SK-N-SH treated with all-trans-retinoic acid at 6 μM for 48 hours (cell line): ENCODE results near the gene SLC5A8.

ENCODE experiments used
- ATAC-seq: fragments of 200-7000 bp; cut with Tn5 transposase; 3 replicates; pipeline ENCODE4 v1.9.1; 2020; ENCODE audit warnings: mild to moderate bottlenecking, moderate library complexity
- ARNTL ChIP-seq: fragments of 450-650 bp; formaldehyde crosslinking; IDR thresholded peaks from 2 replicates; pipeline ENCODE4 v1.5.0; 2020; ENCODE audit warnings: low read depth, mild to moderate bottlenecking, moderate library complexity, borderline replicate concordance
- BACH2 ChIP-seq: fragments of 250-450 bp; sonication (Bioruptor Pico); IDR thresholded peaks from 2 replicates; pipeline ENCODE4 v1.9.0; 2021; ENCODE audit warnings: mild to moderate bottlenecking, borderline replicate concordance
- CSDC2 ChIP-seq: fragments of 250-450 bp; sonication (Bioruptor Pico); IDR thresholded peaks from 2 replicates; pipeline ENCODE4 v1.5.0; 2020; ENCODE audit warnings: mild to moderate bottlenecking, moderate library complexity
- ESRRG ChIP-seq: fragments of 250-450 bp; sonication (Bioruptor Pico); IDR thresholded peaks from 2 replicates; pipeline ENCODE4 v1.6.1; 2021; ENCODE audit warnings: mild to moderate bottlenecking
- GLIS3 ChIP-seq: fragments of 250-450 bp; sonication (Bioruptor Pico); IDR thresholded peaks from 2 replicates; pipeline ENCODE4 v1.5.0; 2020; ENCODE audit warnings: mild to moderate bottlenecking, moderate library complexity
- ISL1 ChIP-seq: fragments of 250-450 bp; sonication (Bioruptor Pico); IDR thresholded peaks from 2 replicates; pipeline ENCODE4 v2.1.2; 2022; ENCODE audit warnings: mild to moderate bottlenecking, moderate library complexity
- OSR1 ChIP-seq: fragments of 250-450 bp; sonication (Bioruptor Pico); IDR thresholded peaks from 2 replicates; pipeline ENCODE4 v1.8.0; 2022; ENCODE audit warnings: moderate library complexity, mild to moderate bottlenecking, inconsistent platforms
- PPARA ChIP-seq: fragments of 250-450 bp; sonication (Bioruptor Pico); IDR thresholded peaks from 2 replicates; pipeline ENCODE4 v1.5.0; 2020; ENCODE audit warnings: mild to moderate bottlenecking, borderline replicate concordance
- RARB ChIP-seq: fragments of 250-450 bp; sonication (Bioruptor Pico); IDR thresholded peaks from 2 replicates; pipeline ENCODE4 v1.8.0; 2021; ENCODE audit warnings: mild to moderate bottlenecking, moderate library complexity
- SNAI2 ChIP-seq: fragments of 250-450 bp; sonication (Bioruptor Pico); IDR thresholded peaks from 2 replicates; pipeline ENCODE4 v1.5.0; 2020; ENCODE audit warnings: mild to moderate bottlenecking, moderate library complexity
- TCF4 ChIP-seq: fragments of 250-450 bp; sonication (Bioruptor Pico); IDR thresholded peaks from 2 replicates; pipeline ENCODE4 v1.8.0; 2021; ENCODE audit warnings: mild to moderate bottlenecking, moderate library complexity, borderline replicate concordance
- TOX ChIP-seq: fragments of 250-450 bp; sonication (Bioruptor Pico); IDR thresholded peaks from 2 replicates; pipeline ENCODE4 v1.8.0; 2021; ENCODE audit warnings: mild to moderate bottlenecking, moderate library complexity, borderline replicate concordance
- ZC3H10 ChIP-seq: fragments of 250-450 bp; sonication (Bioruptor Pico); IDR thresholded peaks from 2 replicates; pipeline ENCODE4 v1.5.1; 2021; ENCODE audit warnings: mild to moderate bottlenecking, moderate library complexity
- ZFP3 ChIP-seq: fragments of 250-450 bp; sonication (Bioruptor Pico); IDR thresholded peaks from 2 replicates; pipeline ENCODE4 v1.5.0; 2020; ENCODE audit warnings: mild to moderate bottlenecking, moderate library complexity
- ZFP30 ChIP-seq: fragments of 450-650 bp; formaldehyde crosslinking; IDR thresholded peaks from 2 replicates; pipeline ENCODE4 v1.5.0; 2022; ENCODE audit warnings: mild to moderate bottlenecking, moderate library complexity
- ZNF565 ChIP-seq: fragments of 450-650 bp; formaldehyde crosslinking; conservative IDR thresholded peaks from 2 replicates; pipeline ENCODE4 v1.5.0; 2020; ENCODE audit warnings: low read depth, mild to moderate bottlenecking, moderate library complexity
- ZNF70 ChIP-seq: fragments of 450-650 bp; formaldehyde crosslinking; IDR thresholded peaks from 2 replicates; pipeline ENCODE4 v1.5.0; 2020; ENCODE audit warnings: mild to moderate bottlenecking, moderate library complexity
- ZNF8 ChIP-seq: fragments of 450-650 bp; formaldehyde crosslinking; IDR thresholded peaks from 2 replicates; pipeline ENCODE4 v1.5.0; 2020; ENCODE audit warnings: mild to moderate bottlenecking, moderate library complexity
- TF ChIP-seq, protein P1 (sequence below): fragments of 250-450 bp; sonication (Bioruptor Pico); IDR thresholded peaks from 2 replicates; pipeline ENCODE4 v1.5.1; 2021; ENCODE audit warnings: mild to moderate bottlenecking, moderate library complexity
- TF ChIP-seq, protein P2 (sequence below): fragments of 250-450 bp; sonication (Bioruptor Pico); IDR thresholded peaks from 2 replicates; pipeline ENCODE4 v1.8.0; 2020; ENCODE audit warnings: mild to moderate bottlenecking, moderate library complexity, borderline replicate concordance
- TF ChIP-seq, protein P3 (sequence below): fragments of 250-450 bp; sonication (Bioruptor Pico); IDR thresholded peaks from 2 replicates; pipeline ENCODE4 v1.5.0; 2020; ENCODE audit warnings: mild to moderate bottlenecking, moderate library complexity
- TF ChIP-seq, protein P4 (sequence below): fragments of 250-450 bp; sonication (Bioruptor Pico); IDR thresholded peaks from 2 replicates; pipeline ENCODE4 v1.8.0; 2021; ENCODE audit warnings: low read depth, mild to moderate bottlenecking, moderate library complexity, borderline replicate concordance
- TF ChIP-seq, protein P5 (sequence below): fragments of 250-450 bp; sonication (Bioruptor Pico); IDR thresholded peaks from 2 replicates; pipeline ENCODE4 v1.5.1; 2020; ENCODE audit warnings: low read depth, mild to moderate bottlenecking, moderate library complexity

The SLC5A8 gene

GRCh38 chr12:101221301-101221700, 11.3 kb upstream of the SLC5A8 start:
- no peak for TF ChIP-seq SNAI2
- no peak for TF ChIP-seq OSR1 (CRISPR knock-in tag)
- no peak for TF ChIP-seq ZFP3 (CRISPR knock-in tag)
- TF ChIP-seq ZNF565 (CRISPR knock-in tag), result no peak
- TF ChIP-seq ZC3H10 (CRISPR knock-in tag), result no peak
- ATAC-seq, result no peak

DNA sequence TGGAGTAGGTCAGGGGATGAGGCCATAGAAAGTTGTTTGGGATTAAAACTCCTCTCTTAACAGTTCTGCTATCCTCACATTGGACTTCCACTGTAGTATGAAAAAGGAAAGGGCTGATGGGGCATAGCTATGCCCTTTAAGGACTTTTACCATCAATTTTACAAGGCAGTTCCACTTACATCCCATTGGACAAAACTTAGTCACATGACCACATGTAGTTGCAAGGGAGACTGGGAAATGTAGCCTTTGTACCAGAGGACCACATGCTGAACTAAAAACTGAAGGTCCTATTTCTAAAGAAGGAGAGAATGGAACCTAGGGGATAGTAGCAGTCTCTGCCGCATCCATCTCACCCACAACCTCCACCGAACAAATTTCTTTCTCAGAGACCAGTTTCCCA, 6.8 kb upstream of the SLC5A8 start:
- no peak for TF ChIP-seq CSDC2
- TF ChIP-seq, protein P1, sequence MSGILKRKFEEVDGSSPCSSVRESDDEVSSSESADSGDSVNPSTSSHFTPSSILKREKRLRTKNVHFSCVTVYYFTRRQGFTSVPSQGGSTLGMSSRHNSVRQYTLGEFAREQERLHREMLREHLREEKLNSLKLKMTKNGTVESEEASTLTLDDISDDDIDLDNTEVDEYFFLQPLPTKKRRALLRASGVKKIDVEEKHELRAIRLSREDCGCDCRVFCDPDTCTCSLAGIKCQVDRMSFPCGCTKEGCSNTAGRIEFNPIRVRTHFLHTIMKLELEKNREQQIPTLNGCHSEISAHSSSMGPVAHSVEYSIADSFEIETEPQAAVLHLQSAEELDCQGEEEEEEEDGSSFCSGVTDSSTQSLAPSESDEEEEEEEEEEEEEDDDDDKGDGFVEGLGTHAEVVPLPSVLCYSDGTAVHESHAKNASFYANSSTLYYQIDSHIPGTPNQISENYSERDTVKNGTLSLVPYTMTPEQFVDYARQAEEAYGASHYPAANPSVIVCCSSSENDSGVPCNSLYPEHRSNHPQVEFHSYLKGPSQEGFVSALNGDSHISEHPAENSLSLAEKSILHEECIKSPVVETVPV (CRISPR knock-in tag), result no peak
- no peak for TF ChIP-seq ZC3H10 (CRISPR knock-in tag)
- TF ChIP-seq TCF4 (CRISPR knock-in tag), result no peak
- TF ChIP-seq, protein P2, sequence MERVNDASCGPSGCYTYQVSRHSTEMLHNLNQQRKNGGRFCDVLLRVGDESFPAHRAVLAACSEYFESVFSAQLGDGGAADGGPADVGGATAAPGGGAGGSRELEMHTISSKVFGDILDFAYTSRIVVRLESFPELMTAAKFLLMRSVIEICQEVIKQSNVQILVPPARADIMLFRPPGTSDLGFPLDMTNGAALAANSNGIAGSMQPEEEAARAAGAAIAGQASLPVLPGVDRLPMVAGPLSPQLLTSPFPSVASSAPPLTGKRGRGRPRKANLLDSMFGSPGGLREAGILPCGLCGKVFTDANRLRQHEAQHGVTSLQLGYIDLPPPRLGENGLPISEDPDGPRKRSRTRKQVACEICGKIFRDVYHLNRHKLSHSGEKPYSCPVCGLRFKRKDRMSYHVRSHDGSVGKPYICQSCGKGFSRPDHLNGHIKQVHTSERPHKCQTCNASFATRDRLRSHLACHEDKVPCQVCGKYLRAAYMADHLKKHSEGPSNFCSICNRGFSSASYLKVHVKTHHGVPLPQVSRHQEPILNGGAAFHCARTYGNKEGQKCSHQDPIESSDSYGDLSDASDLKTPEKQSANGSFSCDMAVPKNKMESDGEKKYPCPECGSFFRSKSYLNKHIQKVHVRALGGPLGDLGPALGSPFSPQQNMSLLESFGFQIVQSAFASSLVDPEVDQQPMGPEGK (CRISPR knock-in tag), result no peak
- no peak for TF ChIP-seq ZNF70 (CRISPR knock-in tag)
- no peak for TF ChIP-seq RARB (CRISPR knock-in tag)
- no peak for TF ChIP-seq PPARA (CRISPR knock-in tag)
- TF ChIP-seq, protein P3, sequence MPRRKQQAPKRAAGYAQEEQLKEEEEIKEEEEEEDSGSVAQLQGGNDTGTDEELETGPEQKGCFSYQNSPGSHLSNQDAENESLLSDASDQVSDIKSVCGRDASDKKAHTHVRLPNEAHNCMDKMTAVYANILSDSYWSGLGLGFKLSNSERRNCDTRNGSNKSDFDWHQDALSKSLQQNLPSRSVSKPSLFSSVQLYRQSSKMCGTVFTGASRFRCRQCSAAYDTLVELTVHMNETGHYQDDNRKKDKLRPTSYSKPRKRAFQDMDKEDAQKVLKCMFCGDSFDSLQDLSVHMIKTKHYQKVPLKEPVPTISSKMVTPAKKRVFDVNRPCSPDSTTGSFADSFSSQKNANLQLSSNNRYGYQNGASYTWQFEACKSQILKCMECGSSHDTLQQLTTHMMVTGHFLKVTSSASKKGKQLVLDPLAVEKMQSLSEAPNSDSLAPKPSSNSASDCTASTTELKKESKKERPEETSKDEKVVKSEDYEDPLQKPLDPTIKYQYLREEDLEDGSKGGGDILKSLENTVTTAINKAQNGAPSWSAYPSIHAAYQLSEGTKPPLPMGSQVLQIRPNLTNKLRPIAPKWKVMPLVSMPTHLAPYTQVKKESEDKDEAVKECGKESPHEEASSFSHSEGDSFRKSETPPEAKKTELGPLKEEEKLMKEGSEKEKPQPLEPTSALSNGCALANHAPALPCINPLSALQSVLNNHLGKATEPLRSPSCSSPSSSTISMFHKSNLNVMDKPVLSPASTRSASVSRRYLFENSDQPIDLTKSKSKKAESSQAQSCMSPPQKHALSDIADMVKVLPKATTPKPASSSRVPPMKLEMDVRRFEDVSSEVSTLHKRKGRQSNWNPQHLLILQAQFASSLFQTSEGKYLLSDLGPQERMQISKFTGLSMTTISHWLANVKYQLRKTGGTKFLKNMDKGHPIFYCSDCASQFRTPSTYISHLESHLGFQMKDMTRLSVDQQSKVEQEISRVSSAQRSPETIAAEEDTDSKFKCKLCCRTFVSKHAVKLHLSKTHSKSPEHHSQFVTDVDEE (CRISPR knock-in tag), result no peak
- TF ChIP-seq BACH2 (CRISPR knock-in tag), result no peak
- TF ChIP-seq, protein P4, sequence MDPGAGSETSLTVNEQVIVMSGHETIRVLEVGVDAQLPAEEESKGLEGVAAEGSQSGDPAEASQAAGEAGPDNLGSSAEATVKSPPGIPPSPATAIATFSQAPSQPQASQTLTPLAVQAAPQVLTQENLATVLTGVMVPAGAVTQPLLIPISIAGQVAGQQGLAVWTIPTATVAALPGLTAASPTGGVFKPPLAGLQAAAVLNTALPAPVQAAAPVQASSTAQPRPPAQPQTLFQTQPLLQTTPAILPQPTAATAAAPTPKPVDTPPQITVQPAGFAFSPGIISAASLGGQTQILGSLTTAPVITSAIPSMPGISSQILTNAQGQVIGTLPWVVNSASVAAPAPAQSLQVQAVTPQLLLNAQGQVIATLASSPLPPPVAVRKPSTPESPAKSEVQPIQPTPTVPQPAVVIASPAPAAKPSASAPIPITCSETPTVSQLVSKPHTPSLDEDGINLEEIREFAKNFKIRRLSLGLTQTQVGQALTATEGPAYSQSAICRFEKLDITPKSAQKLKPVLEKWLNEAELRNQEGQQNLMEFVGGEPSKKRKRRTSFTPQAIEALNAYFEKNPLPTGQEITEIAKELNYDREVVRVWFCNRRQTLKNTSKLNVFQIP, result no peak
- TF ChIP-seq ISL1 (CRISPR knock-in tag), result no peak
- no peak for TF ChIP-seq TOX (CRISPR knock-in tag)
- no peak for TF ChIP-seq OSR1 (CRISPR knock-in tag)
- TF ChIP-seq ARNTL (CRISPR knock-in tag), result no peak
- no peak for TF ChIP-seq ZNF8 (CRISPR knock-in tag)
- TF ChIP-seq GLIS3 (CRISPR knock-in tag), result no peak
- TF ChIP-seq ZNF565 (CRISPR knock-in tag), result no peak
- ATAC-seq, result no peak

DNA sequence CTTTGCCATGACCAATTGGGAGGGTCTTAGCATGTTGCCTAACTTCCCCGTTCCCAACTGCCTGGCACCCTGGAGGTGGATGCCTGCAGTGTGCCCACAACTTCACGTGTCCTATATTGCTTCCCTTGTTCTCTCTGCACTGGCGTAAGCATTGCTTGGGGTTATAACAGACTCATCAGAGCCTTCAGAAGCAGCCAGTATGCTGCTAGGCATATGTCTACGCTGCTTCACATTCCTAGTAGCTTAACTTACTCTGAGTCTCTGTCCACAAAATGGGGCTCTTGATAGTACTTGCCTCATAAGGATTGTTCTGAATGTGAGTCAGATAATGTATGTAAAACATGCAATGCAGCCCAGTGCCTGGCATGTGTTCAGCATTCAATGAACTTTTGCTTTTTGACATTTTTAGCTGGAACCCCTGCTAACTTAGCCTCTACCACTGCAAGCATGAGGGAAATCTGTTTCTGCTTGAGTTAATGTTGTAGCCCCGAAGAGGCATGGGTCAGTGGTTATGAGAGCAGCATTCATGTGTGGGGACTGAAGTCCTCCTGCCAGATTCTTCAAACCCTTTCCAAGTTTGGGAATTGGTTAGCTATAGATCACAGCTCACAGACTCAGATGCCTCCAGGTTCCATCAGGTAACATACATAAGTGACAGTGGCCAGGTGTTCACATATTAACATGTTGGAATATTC, 2.8 kb downstream of the SLC5A8 start:
- no peak for ATAC-seq
- TF ChIP-seq, protein P5, sequence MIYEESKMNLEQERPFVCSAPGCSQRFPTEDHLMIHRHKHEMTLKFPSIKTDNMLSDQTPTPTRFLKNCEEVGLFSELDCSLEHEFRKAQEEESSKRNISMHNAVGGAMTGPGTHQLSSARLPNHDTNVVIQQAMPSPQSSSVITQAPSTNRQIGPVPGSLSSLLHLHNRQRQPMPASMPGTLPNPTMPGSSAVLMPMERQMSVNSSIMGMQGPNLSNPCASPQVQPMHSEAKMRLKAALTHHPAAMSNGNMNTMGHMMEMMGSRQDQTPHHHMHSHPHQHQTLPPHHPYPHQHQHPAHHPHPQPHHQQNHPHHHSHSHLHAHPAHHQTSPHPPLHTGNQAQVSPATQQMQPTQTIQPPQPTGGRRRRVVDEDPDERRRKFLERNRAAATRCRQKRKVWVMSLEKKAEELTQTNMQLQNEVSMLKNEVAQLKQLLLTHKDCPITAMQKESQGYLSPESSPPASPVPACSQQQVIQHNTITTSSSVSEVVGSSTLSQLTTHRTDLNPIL (CRISPR knock-in tag), result no peak
- TF ChIP-seq, protein P3 (CRISPR knock-in tag), result no peak
- no peak for TF ChIP-seq ZFP30 (CRISPR knock-in tag)
- TF ChIP-seq ESRRG (CRISPR knock-in tag), result no peak
- no peak for TF ChIP-seq ISL1 (CRISPR knock-in tag)
- TF ChIP-seq, protein P4, result no peak
- TF ChIP-seq CSDC2, result no peak
- TF ChIP-seq TOX (CRISPR knock-in tag), result no peak
- no peak for TF ChIP-seq TCF4 (CRISPR knock-in tag)
